Sigmoid colon (tissue), 4 donors: ENCODE data around the gene EPHB1.

Experiments
- CTCF ChIP-seq, 4 experiments: fragments of 450-650 bp in 3 of 4; fragments of 200-600 bp in 1 of 4; IDR thresholded peaks; one replicate each; pipeline ENCODE4 v1.5.1; 2016 to 2019; ENCODE audit warnings: antibody characterized with exemption in 4 of 4, mild to moderate bottlenecking in 3 of 4, moderate library complexity in 2 of 4
- EP300 ChIP-seq, 4 donors: sonication (generic); formaldehyde crosslinking; IDR thresholded peaks; one replicate each; pipeline ENCODE4 v1.6.1; 2017; ENCODE audit warnings: antibody characterized with exemption in 4 of 4
- POLR2A ChIP-seq, 2 donors: fragments of 450-650 bp; IDR thresholded peaks; one replicate each; pipeline ENCODE4 v1.6.1; 2016; ENCODE audit warnings: antibody characterized with exemption in 2 of 2, mild to moderate bottlenecking in 2 of 2, moderate library complexity in 2 of 2
- POLR2AphosphoS5 ChIP-seq, 4 donors: sonication (generic); formaldehyde crosslinking; IDR thresholded peaks; one replicate each; pipeline ENCODE4 v1.6.1; 2017; ENCODE audit warnings: antibody characterized with exemption in 4 of 4

GRCh38 chr3:134904241-134904771 lies 109.2 kb downstream of the EPHB1 start:
- TF ChIP-seq CTCF (IDR thresholded peaks at IDR 0.05), result no peak
- TF ChIP-seq POLR2AphosphoS5 (IDR thresholded peaks at IDR 0.05), result no peak
- no peak for TF ChIP-seq POLR2A (IDR thresholded peaks at IDR 0.05)
- TF ChIP-seq EP300 (IDR thresholded peaks at IDR 0.05), result no peak
